Head of caudate nucleus (tissue), 42 donors: ENCODE data around the gene ARPC5.

Source experiments
- DNase-seq, 42 donors: peaks; one replicate each; pipeline versions ENCODE4 v3.0.0 to v3.0.0-alpha.2; 2020 to 2021; ENCODE audit warnings: mixed read lengths in 7 of 42
- intact Hi-C: fragments of 100-400 bp; cut with DNase I; formaldehyde crosslinking; loops from one replicate; pipeline ENCODE4 v1.15.0; 2022

Gene ARPC5

DNA sequence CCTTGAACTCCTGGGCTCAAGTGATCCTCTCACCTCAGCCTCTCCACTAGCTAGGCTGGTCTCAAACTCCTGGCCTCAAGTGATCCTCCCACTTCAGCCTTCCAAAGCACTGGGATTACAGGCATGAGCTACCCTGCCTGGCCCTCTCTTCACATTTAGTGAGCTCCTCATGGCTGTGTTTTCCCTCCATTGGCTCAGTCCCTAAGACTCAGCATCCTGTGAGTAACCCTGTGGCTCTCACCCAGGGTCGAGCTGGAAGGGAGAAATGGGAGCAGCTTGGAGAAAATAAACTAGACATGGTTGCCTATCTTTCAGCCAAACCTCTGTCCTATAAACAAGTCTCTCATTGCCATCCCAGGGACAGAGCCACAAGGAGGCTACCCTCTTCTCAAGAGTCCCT is 62.9 kb downstream of the ARPC5 start:
- DNase-seq, result no peak
- intact Hi-C loops, result no loop called here

DNA sequence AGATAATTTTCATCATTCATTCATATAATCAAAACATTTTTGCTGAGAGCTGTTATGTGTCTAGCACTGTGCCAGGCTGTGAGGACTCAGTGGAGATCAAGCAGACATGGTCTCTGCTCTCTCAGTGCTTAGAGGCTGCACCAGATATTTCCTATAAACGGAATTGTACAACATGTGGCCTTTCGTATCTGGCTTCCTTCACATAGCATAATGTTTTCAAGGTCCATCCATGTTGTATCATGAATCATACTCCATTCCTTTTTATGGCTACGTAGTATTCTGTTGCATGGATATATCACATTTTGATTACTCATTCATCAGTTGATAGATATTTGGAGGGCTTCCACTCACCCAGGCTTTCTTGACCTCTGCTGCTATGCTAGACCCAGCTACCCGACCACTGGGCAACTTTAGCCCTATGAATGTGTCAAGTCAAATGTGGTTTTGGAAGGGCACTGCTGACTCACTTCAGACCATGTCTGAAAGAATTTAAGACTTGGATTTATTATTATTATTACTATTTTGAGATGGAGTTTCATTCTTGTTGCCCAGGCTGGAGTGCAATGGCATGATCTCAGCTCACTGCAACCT is 63.8 kb downstream of the ARPC5 start:
- DNase-seq, result no peak
- intact Hi-C loops, result no loop called here
